NCI-H146 (cell line): ENCODE results near the gene ZNF598.

Experiments
- DNase-seq: peaks from one replicate; lab custom pipeline; 2025; lab: John Stamatoyannopoulos, UW

ZNF598 gene

GRCh38 chr16:2006317-2006716 is 3.3 kb downstream of the ZNF598 start:
- DNase-seq, result no peak

- DNase-seq, result no peak
Measured at GRCh38 chr16:2005646-2006045, 4.0 kb downstream of the ZNF598 start.

GRCh38 chr16:2004795-2005517 is 4.7 kb downstream of the ZNF598 start:
- no peak for DNase-seq

GRCh38 chr16:2003827-2004641 is 5.6 kb downstream of the ZNF598 start:
- peak; percentile 97 for DNase-seq

GRCh38 chr16:2003231-2003826 is 6.3 kb downstream of the ZNF598 start:
- no peak for DNase-seq

GRCh38 chr16:2002406-2003230 is 7.0 kb downstream of the ZNF598 start:
- no peak for DNase-seq

- no peak for DNase-seq
Measured at GRCh38 chr16:2001456-2002355, 7.9 kb downstream of the ZNF598 start.

GRCh38 chr16:2001035-2001434 is 8.6 kb downstream of the ZNF598 start:
- no peak for DNase-seq

GRCh38 chr16:1999866-2000514 is 9.6 kb downstream of the ZNF598 start:
- DNase-seq, result no peak

GRCh38 chr16:1998852-1999801 is 10.5 kb downstream of the ZNF598 start:
- DNase-seq, result no peak

GRCh38 chr16:1998360-1998835 is 11.2 kb downstream of the ZNF598 start:
- no peak for DNase-seq

- no peak for DNase-seq
Measured at GRCh38 chr16:1997494-1998359, 11.9 kb downstream of the ZNF598 start.

- DNase-seq, result no peak
Measured at GRCh38 chr16:1993731-1994131, 15.9 kb downstream of the ZNF598 start.

GRCh38 chr16:1992704-1993317 is 16.8 kb downstream of the ZNF598 start:
- no peak for DNase-seq

- DNase-seq, result no peak
Measured at GRCh38 chr16:1991948-1992703, 17.5 kb downstream of the ZNF598 start.

- no peak for DNase-seq
Measured at GRCh38 chr16:1991588-1991947, 18.1 kb downstream of the ZNF598 start.

GRCh38 chr16:1991135-1991551 is 18.5 kb downstream of the ZNF598 start:
- DNase-seq, result no peak
